ENCODE measurements around the gene OPTN.
"Not testable (repeated sequence)": the region's sequence is repeated elsewhere in the genome, so short reads cannot be mapped to it uniquely, and the experiment has no call there.

The OPTN gene

DNA sequence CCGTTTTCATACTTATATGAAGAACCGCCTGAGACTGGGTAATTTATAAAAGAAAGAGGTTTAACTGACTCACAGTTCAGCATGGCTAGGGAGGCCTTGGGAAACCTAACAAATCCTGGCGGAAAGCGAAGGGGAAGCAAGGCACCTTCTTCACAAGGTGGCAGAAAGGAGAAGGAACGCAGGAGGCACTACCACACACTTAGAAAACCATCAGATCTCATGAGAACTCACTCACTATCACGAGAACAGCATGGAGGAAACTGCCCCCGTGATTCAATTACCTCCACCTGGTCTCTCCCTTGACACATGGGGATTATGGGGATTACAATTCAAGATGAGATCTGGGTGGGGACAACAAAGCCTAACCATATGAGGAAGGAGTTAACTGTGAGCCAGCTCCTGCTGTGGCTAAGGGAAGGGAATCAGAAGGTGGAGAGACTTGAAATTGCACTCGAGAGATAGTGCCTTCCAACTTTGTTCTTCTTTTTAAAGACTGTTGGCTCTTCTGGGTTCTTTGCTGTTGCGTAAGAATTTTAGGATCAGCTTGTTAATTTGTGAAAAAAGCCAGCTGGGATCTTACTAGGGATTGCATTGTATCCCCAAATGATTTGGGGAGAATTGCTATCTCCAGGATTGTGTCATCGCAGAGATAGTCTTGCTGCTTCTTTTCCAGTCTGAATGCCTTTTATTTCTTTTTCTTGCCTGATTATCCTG, 21.0 kb downstream of the OPTN start:
- DNase-seq (ENCODE audit: low read depth, low spot score), result no peak

DNA sequence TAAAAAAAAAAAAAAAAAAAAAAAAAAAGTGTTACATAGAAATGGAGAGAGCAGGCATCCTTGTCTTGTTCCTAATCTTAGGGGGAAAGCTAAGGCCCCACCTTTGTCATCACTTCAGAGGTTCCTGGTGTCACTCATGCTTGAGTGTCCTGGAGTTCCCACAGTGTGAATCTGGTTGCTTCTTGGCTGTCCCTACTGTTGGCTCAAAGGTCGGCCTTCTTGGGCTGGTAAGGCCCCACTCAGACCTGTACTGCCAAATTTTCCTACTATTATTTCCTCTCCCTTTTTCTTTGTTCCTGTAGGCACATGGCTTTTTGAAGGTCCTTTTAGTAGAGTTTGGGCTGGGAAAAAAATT, 21.5 kb downstream of the OPTN start:
- DNase-seq (ENCODE audit: low read depth, low spot score), result no peak

DNA sequence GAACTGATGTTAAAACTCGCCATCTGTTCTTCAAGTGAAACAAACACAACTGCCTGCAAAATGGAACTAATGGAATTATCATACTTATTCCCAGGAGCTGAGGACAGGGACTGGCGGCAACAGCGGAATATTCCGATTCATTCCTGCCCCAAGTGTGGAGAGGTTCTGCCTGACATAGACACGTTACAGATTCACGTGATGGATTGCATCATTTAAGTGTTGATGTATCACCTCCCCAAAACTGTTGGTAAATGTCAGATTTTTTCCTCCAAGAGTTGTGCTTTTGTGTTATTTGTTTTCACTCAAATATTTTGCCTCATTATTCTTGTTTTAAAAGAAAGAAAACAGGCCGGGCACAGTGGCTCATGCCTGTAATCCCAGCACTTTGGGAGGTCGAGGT, 36.7 kb downstream of the OPTN start:
- DNase-seq (ENCODE audit: low read depth, low spot score), result no peak

DNA sequence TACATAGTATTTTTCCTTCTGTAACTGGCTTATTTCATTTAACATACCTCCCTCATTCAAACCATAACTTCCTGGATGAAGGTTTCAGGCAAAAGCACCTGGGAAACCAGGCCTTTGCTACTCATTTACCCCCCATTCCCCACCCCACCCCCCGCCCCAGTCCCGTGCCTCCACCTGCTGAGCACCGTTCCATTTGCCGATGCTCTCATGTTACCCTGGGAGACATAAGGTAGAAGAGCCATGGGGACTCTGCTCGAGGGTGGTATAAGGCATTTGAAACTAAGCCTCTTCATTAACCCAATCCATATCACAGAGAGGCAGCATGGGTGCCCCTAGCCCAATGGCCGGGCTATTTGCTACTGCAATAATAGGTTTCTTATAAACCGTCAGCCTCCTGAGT, 39.2 kb downstream of the OPTN start:
- DNase-seq (ENCODE audit: low read depth, low spot score), result no peak

DNA sequence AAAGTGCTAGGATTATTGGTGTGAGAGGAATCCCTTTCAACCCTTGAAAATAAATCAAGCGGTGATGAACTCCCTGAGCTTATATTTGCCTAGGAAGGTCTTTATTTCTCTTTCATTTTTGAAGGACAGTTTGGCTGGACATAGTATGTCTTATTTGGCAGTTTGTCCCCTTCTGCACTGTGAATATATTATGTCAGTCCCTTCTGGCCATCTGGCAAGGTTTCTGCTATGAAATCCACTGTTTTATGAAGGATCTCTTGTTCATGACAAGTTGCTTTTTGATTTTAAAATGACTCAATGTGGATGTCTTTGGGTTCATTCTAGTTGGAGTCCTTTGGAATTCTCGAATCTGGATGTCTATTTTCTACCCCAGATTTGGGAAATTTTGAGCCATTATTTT, 39.7 kb downstream of the OPTN start:
- DNase-seq (ENCODE audit: low read depth, low spot score), result no peak

DNA sequence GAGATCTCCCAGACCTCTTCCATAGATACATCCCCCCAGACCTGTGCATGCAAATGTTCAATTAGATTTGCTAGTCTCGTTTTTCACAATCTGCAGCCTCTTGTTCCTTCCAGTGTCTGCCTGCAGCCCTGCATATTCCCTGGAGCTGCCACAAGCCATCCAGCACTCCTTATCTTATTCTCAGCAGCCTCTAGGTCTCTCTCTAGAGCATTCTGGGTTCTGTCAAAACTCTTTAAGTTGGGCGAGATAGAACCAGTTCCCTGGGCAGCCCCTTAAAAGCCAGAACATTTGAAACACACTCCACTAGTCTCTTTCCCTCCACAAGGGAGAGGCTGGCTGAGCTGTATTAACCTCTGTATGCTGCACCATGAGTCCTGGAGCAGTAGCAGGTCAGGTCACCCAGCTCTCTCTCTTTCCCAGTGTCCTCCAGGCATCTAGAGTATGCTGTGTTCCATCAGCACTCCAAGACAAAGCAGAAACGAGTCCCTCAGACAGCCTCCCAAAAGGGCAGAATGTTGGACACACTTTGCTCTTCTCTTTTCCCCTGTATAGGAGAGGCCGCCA, 40.7 kb downstream of the OPTN start:
- no peak for DNase-seq (ENCODE audit: low read depth, low spot score)

DNA sequence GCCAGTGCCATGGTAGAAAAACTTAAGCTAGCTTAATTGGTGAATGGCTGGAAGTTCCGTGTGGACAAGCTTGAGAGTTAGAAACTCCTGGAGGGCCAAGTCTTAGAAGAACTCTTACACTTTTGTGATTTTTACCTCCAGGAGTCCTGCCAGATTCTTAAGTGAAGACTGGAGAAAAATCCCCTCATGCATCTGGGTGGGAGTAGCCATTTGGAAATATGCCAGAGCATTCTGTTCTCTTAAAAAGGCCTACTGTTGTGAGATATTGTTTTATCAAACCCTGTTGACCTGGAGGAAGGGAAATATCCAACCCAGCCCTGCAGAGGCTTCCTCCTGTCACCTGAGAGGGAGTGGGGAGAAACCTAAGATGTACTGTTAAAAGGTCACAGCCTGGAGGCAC, 43.8 kb downstream of the OPTN start:
- DNase-seq (ENCODE audit: low read depth, low spot score), result no peak

DNA sequence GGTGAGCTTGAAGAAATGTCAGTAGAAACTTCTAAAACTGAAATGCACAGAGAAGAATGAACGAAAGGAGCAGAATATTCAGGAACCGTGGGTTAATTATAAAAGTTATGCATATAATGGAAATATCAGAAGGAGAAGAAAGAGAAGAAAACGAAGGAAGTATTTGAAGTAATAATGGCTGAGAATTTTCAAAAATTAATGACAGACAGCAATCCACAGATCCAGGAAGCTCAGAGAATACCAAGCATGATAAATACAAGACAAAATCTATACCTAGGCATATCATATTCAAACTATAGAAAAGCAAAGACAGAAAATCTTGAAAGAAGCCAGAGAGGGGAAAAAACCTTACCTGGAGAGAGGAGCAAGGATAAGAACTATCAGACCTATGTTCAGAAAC, 44.9 kb downstream of the OPTN start:
- no peak for DNase-seq (ENCODE audit: low read depth, low spot score)

DNA sequence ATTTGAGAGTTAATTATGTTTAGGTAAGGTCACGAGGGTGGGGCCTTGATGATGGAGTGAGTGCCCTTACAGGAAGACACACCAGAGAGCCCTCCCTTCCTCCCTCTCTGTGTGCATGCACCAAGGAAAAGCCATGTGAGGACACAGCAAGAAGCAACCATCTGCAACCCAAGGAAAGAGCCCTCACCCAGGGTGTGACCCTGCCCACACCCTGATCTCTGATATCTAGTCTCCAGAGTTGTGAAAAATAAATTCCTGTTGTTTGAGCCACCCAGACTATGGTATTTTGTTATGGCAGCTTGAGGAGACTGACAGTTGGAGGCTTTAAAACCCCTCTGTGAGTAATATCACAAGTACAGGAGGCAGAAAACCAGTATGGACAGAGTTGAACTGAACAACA, 46.4 kb downstream of the OPTN start:
- no peak for DNase-seq (ENCODE audit: low read depth, low spot score)

DNA sequence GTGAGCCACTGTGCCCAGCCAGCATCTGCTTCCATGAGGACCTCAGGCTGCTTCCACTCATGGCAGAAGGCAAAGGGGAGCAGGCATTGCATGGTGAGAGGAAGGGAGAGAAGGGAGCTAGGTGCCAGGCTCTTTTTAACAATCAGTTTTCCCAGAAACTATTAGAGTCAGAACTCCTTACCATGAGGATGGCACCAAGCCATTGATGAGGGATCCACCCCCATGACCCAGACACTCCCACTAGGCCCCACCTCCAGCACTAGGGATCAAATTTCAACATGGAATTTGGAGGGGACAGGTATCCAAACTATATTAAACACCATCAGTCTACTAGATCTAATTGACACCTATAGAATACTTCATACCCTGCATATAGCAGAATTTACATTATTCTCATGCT, 47.2 kb downstream of the OPTN start:
- DNase-seq (ENCODE audit: low read depth, low spot score), result no peak

DNA sequence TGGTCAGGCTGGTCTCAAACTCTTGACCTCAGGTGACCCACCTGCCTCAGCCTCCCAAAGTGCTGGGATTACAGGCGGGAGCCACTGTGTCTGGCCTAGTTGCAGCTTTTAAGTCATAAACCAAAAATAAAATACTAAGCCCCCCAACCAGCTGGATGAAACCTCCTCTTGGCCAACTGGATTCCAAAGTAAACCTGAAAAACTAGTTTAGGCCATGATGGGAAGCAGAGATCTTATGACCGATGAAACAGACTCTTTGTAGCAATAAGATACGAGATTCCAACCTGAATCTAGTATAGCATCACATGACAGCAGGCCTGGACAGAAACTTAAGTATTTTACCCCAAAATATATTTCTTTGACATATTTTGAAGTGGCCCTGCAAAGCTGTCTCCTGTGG, 52.3 kb downstream of the OPTN start:
- no peak for DNase-seq (ENCODE audit: low read depth, low spot score)

DNA sequence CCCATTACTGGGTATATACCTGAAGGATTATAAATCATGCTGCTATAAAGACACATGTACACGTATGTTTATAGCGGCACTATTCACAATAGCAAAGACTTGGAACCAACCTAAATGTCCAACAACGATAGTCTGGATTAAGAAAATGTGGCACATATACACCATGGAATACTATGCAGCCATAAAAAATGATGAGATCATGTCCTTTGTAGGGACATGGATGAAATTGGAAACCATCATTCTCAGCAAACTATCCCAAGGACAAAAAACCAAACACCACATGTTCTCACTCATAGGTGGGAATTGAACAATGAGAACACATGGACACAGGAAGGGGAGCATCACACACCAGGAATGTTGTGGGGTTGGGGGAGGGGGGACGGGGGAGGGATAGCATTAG, 55.9 kb downstream of the OPTN start:
- DNase-seq (ENCODE audit: low read depth, low spot score), result not testable (repeated sequence)

DNA sequence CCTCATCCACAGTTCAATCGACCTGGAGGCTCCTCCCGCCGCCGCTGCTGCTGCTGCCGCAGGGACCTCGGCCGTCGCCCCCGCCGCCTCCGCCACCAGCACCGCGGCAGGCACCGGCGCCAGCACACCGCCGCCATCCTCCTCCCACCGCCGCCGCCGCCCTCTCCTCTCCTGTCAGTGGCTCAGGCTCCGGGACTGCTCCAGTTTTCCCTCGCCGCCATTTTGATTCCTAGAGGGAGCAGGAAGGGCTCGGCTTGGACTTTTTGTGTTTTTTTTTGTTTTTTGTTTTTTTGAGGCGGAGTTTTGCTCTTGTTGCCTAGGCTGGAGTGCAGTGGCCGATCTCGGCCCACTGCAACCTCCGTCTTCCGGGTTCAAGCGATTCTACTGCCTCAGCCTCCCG, 58.4 kb downstream of the OPTN start:
- DNase-seq (ENCODE audit: low read depth, low spot score), result no peak

DNA sequence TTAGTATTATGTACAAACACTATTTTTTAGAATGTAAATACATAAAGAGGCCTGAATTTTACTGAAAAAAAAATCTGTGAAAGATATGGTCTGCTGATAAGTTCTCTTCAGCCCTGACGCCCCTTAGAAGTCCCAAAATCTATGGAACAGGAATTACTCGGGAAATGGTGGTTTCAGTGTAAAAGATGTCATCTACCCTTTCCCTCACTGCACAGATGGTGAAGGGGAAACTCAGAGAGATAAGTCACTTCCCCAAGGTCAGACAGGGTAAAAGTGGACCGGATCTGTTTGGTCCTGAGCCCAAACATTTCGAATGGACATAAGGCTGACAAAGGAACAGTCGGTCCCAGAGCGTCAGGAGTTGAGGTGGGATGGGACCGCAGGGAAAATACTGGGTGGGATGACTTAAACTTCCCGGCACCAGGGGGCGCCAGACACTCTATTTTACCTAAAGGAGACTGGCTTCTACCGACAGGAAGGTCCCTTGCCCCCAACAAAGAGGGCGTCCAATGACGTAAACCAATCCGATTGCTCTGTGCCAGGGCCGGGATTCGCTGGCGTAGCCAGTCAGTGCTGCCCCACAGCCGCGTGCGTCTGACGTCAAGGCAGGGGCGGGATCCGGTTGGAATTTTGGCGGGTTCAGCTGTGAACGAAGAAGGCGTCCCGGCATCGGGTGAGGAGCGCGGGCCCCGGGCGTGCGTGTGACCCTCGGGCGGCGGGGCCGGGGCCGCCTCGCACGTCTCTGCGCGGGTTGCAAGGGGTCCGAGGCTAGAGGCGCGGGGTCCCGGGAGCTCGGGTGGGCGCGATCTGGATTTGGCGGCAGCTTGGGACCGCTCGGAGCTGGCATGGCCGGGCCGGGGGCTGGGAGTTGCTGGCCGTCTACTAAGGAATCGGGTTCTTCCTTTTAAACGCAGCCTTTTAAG, 61.2 kb downstream of the OPTN start, which contains the start of gene MCM10:
Gene MCM10, plus strand, starts transcription at position 625 of the 923 bp plus-strand sequence. CDS start 2,645 bp downstream, outside the sequence.
- DNase-seq (ENCODE audit: low read depth, low spot score), result peak; percentile 97

DNA sequence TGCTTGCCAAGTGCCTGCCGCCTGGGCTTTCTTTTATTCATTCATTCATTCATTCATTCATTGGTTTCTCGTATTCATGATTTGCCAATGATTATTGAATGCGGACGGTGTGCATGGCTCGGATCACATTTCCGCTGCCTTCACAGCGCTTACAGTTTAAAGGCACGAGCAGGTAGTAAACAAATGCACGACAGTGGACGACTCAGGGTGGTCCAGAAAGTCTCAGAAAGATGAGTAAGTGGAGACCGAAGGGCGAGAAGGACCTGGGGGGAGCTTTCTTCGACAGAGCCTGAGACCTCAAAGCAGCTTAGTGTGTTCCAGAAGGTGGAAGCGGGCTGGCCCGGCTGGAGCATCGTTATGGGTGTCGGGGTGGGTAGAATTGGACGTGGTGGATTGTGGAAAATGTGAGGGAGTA, 61.9 kb downstream of the OPTN start:
- DNase-seq (ENCODE audit: low read depth, low spot score), result no peak

DNA sequence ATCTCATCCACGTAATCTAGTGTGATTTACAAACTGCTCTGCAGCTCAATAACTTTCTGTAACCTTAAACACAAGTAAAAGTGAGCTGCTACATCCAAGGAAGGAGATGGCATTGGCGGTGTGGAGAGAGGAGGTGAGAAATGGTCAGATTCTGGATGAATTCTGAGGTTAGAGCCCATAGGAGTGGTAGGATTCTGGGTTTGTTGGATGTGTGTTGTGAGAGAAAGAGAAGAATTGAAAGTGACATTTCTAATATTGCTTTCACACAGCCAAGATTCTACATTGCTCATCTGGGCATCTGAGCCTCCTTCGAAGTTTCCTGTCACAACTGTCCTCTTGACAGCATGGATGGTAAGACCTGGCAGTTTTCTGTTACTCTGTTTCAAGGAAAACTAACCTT, 63.9 kb downstream of the OPTN start:
- no peak for DNase-seq (ENCODE audit: low read depth, low spot score)

DNA sequence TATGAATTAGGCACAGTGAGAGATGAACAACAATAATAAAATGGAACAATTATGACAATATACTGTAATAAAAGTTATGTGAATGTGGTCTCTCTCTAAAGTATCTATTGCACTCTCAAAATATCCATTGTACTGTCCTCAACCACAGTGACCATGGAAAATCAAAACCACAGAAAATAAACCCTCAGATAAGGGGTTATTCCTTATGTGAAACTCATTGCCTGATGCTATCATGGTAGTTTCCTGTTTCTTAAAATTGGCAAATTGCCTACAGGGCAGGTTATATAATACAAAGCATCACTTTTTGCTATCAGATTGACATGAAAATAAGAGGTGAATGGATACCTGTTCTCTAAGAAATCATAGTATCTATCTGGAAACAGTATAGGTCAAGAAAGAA, 65.2 kb downstream of the OPTN start:
- DNase-seq (ENCODE audit: low read depth, low spot score), result no peak

DNA sequence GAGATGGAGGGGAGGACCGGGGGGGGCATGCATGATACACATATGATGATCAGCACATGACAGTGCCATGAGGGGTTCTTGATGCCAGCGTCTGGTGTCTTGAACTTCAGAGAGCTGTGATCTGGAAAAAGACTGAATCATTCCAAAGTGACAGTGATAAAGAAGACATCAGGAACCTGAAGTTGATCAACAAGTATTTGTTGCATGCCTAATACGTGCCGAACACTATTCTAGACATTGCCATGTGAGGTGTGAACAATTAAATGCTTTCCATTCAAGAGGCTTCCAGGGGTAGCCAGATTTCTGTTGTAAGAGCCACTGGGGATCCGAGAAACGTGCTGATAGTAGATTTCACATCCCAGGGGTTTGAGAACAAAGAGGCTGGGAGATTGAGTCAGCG, 67.6 kb downstream of the OPTN start:
- DNase-seq (ENCODE audit: low read depth, low spot score), result no peak

DNA sequence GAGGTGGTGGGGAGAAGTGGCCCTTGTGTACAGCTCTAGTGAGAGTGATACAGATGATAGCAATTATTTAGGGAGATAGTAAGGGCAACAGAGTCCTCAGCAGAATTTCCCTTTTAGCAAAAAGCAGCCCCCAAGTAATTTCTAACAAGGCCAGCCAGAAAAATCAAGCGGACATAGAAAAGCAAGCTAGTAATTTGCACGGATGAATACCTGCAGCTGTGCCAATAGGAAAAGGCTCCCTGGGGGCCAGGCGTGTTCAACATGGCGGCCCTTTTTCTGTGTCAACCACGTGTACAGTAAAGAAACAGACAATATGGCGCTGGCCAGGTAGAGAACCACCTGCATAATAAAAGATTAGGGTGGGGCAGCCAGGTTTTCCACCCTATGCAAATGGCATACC, 68.8 kb downstream of the OPTN start:
- no peak for DNase-seq (ENCODE audit: low read depth, low spot score)

DNA sequence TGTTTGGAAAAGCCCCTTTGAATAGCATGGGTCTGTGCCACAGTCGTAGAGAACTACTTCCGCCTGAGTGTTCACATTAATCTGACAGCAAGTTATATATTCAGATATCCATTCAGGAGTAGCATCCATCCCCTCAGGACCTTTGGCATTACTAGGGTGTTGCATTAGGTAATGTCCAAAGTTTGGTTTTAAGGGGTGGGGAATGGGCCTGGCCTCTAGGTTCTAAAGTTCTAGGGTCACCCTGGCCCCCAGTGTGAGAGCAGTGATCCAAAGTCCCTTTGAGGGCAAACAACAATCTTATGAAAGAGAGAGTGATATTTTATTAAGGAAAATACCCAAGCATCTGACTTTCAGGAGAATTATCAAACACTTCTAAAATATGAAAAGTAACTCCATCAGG, 73.7 kb downstream of the OPTN start:
- DNase-seq (ENCODE audit: low read depth, low spot score), result no peak

DNA sequence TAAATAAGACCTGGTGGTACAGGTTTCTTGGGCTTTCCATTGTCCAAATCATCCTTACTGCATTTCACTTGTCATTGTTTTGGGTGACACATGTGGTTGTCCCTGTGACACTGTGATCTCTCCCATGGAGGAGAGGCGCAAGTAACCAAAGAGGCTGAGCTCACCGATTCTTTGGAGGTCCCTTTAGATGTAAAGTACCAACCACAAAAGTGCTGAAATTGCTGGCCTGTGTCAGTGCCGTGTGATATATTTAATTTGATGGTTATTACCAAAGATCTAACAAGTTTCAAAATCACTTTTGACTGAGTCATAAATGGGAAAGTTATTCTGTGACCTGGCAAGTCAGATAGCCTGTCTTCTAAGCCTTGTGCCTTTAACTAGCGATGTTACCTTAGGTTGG, 80.8 kb downstream of the OPTN start:
- no peak for DNase-seq (ENCODE audit: low read depth, low spot score)

DNA sequence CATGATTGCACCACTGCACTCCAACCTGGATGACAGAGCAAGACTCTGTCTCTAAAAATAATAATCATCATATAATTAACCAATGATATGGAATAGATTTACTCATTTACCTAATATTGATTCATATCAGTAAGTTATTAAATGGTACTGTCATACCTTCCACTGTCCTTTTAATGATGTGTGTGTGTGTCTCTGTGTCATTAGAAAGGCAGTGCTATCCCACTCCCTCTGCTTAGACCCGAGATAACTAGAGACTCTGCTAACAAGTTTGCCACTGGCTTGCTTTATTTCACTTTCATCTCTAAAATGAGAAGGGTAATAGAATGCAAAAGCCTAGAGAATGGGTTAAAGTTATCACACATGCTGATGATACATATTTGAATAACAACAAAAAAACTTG, 82.5 kb downstream of the OPTN start:
- DNase-seq (ENCODE audit: low read depth, low spot score), result no peak

DNA sequence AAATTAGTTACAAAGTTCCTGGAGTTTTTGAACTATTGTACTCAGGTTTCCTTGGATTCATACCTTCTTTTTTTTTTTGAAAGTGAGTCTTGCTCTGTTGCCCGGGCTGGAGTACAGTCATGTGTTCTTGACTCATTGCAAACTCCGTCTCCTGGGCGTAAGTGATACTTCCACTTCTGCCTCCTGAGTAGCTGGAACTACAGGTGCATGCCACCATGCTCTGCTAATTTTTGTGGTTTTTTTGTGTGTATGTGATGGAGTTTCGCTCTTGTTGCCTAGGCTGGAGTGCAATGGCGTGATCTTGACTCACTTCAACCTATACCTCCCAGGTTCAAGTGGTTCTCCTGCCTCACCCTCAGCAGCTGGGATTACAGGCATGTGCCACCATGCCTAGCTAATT, 83.7 kb downstream of the OPTN start:
- no peak for DNase-seq (ENCODE audit: low read depth, low spot score)

All from activated CD4-positive, CD25-positive, alpha-beta regulatory T cell treated with anti-CD3 and anti-CD28 coated beads, Interleukin-2, amount 50 U/mL, for 16 hours (primary cell).